ENCODE results near the gene TGFBI.

DNA sequence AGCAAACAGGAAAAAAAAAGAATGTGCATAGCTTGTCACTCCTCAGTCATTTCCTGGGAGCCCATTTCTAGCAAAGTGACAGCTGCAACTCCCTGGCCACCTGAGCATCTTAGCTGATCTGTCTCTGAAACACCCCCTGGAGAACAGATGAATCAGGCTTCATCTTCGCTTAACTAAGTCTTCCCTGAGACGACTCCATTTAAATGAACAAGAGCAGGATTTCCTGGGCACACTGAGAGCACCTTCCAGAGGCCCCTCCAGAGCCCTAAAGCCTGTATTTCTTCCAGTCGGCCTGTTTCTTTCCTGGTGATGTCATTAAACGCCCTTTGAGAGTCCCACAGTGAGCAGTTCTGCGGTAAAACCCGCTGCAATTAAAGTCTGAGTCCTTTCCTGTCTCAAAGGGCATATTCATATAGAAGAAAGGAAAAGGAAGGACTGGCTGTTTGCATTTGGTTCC is 13.9 kb downstream of the TGFBI start:
- TF ChIP-seq, protein P1, sequence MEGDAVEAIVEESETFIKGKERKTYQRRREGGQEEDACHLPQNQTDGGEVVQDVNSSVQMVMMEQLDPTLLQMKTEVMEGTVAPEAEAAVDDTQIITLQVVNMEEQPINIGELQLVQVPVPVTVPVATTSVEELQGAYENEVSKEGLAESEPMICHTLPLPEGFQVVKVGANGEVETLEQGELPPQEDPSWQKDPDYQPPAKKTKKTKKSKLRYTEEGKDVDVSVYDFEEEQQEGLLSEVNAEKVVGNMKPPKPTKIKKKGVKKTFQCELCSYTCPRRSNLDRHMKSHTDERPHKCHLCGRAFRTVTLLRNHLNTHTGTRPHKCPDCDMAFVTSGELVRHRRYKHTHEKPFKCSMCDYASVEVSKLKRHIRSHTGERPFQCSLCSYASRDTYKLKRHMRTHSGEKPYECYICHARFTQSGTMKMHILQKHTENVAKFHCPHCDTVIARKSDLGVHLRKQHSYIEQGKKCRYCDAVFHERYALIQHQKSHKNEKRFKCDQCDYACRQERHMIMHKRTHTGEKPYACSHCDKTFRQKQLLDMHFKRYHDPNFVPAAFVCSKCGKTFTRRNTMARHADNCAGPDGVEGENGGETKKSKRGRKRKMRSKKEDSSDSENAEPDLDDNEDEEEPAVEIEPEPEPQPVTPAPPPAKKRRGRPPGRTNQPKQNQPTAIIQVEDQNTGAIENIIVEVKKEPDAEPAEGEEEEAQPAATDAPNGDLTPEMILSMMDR (IDR thresholded peaks at IDR 0.05; ENCODE audit: low read length), result no peak
- TF ChIP-seq EZH2 (IDR thresholded peaks at IDR 0.05; ENCODE audit: borderline replicate concordance, low read length), result no peak

All from OCI-LY1 (cell line).